ENCODE results near the gene FCN3.
A peak's percentile ranks its signal among the peaks of the same experiment; 100 is the strongest.
"Not testable (repeated sequence)": the region's sequence is repeated elsewhere in the genome, so short reads cannot be mapped to it uniquely, and the experiment has no call there.

Gene FCN3

DNA sequence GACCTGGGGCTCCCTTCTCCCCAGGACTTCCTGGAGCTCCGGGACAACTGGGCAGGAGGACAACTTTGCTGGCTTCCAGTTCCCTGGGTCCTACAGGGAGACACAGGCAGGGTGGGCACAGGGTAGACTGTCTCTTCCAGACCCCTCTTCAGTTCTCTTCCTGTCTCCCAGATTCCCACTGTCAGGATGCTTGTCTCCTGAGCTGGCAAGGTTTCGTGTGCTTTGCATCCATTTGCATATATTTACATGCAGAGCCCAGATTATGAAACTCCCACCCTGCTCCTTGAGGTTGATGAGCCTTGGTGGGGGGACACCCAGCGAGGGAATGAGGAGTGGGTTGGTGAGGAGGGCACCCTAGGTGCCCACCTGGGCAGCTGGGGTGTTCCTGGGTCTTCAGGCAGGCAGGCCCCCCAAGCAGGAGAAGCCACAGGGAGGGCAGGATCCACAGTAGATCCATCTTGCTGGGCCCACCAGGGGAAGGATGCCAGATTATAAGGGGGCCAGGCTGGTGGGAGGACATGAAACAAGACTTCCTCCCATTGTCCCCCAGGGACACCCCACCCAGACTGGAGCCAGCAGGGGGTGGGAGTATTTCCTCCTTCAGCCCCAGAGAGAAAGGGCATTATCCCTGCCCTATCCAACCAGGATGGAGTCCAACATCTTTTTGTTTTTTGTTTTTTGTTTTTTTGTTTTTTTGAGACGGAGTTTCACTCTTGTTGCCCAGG is at the start of gene FCN3:
TSS of gene FCN3 (minus strand) at position 463 of the 725 bp plus-strand sequence. CDS start at position 457, 6 bp downstream.
- DNase-seq = no peak

DNA sequence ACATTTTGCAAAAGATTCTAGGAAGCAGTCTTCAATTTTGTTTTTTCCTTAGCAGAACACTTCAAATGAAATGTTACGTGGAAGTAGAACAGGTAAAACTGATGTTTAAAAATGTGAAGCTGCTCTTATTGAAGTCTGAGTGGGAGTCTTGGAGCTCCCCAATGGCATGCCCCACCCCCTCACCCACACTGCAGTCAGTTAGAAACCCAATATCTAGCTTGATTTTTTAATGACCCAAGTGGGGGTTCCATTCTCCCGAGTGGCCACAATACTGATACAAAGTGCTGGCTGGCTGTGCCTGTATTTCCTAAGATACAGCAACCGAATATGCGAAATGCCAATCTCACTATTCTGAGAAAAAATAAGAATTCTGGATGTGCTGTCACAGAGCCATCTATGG is 49.1 kb upstream of the FCN3 start:
- DNase-seq = no peak

DNA sequence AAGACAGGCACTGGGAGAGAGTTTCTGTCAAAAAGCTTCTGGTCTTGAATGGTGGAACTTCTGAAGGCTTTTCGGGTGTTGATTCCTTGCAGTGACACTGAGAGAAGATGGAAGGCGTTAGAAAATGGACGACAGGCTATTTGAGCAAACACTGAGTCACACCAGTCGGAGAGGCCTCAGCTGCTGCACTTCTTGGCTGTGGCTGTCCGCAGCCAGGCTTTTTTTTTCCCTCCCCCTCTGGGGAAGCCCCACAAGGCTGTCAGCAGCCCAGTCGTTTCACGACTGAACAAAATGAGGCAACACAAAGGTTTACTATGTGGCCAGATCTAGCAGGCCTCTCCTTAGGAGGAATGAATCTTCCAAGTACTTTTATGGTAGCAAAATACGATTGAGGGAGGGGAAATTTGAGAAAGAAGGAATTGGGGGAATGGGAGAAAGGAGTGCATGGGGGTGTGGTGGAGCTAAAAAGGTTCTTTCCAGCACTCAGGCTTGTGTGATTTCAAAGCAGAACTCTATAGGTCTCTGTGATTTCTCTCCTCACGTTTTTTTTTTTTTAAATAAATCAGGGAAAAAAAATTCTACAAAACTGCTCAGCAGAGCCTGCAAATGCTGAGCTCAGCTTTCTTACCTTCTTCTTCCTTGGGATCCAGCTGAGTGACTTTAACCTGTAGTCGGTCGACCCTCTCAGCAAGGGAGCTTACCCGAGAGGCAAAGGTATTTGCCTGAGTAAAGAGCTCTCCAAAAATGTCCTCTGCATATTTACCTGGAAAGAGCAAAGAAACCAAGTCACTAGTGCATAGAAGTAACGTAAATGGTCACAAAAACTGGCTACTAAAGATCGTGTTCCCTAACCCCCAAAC is 43.9 kb upstream of the FCN3 start:
- DNase-seq = no peak

DNA sequence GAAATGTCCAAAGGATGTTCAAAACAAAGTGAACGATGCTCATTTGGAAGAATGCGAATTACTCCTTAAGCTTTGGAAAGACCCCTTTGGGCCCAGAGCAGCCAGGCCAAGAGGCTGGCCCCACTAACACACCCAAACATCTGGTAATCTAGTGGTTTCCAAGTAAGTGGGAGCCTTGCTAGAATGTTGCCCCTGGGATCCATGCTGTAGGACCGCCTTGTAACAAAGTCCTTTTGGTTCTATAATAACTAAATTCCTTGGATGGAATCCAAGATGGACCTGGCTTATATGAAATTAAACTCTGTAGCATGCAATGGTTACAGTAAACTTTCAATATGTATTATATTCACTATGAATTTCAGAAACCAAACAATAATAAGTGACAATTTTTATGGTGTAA is 43.1 kb upstream of the FCN3 start:
- DNase-seq = no peak

DNA sequence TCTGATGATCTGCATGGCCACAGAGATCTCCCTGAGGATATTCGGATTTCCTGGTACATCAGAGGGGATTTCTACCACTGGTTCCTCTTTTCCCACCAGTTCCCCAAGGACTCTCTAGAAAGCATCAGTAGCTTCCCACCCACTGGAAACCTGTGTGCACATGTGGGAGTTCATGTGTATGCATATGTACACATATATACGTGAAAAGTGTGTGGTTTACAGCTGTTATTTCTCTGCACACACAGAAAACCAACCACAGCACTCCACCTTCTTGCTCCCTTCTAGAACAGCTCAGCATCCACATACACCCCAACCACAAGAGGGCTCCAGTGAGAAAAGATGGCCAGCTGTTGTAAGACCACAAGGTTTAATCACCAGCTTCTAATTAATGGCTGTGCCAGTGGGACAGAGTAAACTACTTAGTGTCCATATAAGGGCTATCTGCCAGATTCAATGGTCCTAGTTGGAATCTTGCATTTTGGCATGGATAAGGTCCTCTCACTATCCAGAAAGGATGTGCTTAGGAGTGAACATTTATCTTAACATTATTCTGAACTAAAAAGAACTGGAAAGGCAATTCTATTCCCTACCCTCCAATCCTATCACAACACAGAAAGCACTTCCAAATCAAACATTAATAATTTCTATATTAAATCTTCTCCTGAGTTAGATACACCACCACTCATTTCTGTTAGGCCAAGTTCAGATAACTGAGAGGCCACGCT is 41.9 kb upstream of the FCN3 start:
- DNase-seq = peak; percentile 65

DNA sequence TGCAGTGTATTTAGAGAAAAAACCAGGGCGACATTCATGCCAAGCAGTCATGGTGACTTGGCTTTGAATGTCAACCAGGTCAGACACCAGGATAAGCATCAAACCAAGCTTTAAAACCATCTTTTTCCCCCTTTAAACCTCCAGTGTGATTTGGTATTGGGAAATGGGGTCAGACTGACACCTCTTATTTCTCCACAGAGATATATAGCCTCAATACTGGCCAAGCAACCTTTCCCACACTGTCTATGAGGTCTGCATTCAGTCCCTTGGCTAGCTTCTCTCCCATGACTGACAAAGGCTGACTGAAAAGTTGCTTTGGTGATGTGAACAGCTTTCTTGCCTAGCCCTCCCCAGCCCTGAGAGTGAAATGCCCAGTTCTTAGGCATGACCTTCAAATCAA is 39.5 kb upstream of the FCN3 start:
- no peak for DNase-seq

DNA sequence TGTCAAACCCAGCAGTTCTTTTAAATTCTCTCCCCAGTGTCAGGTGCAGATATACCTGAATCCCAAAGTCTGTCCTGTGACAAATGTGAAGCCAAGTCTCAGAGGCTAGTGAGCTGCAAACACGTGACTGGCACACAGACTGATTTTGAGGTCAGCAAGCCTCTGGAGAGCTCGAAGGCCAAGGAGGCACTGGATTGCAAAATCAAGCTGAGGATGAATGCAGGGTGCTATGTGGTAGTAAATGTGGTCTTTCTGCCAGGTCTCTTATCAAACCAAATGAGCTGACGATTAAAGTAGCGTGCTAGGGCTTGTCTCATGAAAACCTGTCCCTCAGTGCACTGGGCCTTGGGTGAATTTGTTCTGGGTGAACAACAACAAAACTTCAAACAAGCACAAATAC is 38.4 kb upstream of the FCN3 start:
- DNase-seq = no peak

DNA sequence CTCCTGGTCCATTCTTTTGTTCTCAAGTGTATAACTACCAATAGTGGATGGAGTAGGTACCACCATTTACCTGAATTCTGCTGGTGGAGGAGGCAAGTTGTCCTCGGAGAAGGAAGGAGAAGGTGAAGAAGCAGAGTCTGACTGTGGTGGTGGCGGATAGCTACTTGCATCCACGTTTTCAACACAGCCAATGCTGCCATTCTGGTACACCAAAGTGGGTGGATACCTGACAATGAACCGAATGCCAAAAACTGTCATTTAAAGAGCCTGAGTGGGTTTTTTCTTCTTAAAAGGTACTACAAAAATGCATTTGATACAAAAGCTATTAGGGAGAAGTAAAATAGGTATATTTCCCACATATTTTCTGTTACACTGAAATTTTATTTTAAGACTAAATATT is 37.9 kb upstream of the FCN3 start:
- no peak for DNase-seq

DNA sequence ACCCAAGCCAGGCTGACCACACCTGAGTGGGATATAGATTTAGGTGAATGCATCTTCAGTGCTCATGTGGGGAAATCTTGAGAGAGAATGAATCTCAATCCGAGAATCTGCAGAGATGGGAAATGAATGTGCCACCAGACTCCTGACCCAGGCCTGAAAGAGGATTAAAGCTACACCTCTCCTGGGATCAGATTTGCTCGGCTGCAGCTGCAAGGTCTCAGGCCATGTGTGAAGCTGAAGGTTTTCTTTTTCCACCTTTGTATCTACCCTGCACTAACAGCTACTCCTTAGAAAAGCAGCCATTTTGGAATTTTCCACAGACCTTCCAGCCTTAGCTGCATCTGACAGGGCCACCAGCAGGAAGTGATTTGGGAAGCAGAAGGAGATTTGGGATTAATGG is 36.1 kb upstream of the FCN3 start:
- no peak for DNase-seq

DNA sequence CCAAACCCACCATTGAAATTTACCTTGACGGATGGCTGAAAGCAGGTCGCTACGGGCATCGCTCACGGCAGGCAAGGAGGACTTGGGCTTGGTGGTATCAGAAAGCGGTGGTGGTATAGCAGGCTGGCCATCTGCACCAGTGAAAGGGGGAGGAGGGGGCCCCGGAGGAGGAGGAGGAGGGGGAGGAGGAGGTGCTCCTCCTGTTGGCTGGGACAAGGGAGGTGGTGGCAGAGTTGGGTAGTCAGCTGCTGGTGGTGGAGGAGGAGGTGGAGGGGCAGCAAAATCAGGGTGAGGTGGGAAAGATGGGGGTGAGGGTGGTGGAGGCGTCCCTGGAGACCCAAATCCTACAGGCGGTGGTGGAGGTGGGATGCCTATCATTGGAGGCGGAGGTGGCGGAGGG is 35.0 kb upstream of the FCN3 start:
- no peak for DNase-seq

DNA sequence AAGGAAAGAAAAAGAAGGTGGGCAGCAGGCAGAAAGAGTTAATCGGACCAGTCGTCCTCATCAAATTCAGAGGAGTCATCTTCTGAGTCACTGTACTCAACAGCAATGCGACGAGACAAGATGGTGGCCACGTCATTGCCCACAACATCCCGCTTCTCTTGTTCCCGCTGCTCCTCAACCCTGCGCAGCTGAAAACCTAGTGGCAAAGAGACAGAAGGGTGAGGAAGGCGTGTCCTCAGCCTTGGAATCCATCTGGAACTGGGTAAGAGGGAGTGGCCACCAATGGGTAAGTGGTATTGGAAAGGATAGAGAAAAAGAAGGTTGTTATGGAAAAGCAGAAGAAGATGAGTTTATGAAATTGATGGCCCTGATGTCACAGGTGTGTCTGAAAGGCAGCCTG is 33.5 kb upstream of the FCN3 start:
- DNase-seq = no peak

DNA sequence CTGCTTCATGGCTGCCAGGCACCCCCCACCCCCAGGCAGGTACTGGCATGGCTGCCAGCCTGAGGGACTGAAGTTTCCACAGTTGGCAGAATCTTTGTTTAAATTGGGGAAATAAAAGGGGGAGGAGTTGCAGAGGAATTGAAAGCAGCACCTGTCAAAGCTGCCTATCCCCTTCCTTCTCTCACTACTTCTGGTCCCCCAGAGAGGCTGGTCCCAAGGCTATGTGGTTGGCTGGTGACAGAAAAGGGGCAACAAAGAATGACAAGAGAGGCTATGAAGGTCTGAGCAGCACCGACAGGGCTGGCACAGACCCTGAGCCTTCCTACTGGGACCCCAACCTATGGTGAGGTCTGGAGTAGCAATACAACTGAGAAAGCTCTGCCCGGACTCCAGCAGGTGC is 32.2 kb upstream of the FCN3 start:
- DNase-seq = not testable (repeated sequence)

DNA sequence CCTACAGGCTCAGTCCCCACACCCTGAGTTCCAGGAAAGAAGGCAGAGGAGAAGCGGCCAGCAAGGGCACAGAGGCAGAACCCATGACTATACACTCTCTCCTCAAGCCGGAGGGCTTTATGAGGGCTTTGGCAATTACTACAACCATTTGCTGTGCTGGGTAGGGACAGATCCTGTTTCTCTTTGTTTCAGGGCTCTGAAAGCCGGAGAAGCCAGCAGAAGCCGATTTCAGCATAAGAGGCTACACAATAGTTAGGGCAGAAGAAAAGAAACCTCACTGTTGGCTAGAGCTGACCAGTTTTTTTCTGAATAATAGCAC is 31.7 kb upstream of the FCN3 start:
- no peak for DNase-seq

DNA sequence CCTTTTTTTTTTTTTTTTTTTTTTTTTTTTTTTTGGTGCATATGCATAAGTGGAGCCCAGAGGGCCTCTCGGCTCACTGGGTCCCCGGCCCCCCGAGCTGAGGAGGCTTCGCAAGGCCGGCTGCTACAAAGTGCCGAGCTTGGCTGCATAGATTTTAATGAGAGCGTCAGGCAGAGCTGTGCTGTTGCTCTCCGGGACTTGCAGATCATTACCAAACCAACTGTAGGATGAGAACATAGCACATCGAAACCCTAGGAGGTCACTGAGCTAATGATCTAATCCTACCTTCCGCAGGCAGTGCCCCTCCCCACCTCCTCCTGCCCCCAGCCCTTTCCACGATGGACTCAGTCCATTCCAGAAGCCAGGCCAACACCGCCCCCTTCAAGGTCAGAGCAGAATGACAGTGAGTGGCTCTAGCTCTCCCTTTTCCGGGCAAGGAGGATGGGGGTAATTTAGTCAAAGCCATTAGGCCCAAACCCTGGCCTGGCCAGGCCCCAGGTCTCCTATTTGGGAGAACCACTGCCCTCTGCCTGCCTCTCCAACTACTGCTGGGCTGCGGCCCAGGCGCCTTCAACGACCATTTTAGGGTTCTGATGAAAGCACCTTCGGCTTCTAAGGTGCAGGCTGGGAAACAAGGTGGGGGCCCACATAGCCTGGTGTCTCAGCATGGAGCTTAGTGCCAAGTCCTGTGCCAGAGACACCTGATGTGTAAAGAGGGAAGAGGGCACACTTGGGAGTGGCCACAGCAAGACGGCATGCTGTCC is 31.2 kb upstream of the FCN3 start:
- not testable (repeated sequence) for DNase-seq

DNA sequence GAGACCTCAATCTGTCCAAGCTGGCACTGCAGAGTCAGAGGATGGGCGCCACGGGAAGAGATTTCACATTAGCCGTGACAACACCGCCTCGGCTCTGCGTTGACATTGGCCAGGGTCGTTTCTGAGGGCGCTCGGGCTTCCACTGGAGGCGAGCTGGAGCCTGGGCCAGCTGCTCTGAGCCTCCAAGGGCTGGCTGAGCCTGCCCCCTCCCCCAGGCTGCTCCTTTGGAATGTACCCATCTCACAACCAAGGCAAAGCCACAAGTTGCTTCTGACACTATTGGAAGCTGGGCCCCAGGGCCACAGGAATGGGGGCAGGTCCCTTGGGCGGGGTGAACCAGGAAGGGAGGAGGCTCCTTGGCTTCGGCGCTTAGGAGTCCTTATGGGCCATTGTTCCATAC is 30.4 kb upstream of the FCN3 start:
- DNase-seq = no peak

DNA sequence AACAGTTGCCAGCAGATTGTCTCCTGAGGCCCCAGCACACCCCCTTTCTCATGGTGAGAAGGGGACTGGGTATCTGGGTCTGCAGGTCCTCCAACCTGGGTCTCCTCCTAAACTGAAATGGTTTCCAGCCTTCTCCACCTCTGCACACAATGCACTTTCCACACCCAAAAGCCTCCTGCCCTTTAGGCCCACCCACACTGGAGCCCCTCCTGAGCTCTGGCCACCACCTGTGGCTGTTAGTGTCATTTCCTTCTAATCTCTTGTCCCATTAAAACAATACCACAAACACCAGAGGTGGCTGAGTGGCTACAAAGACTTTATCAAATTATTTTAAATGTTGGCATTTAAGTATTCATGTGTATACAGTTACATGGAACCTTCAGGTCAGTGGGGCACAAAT is 29.3 kb upstream of the FCN3 start:
- DNase-seq = no peak

DNA sequence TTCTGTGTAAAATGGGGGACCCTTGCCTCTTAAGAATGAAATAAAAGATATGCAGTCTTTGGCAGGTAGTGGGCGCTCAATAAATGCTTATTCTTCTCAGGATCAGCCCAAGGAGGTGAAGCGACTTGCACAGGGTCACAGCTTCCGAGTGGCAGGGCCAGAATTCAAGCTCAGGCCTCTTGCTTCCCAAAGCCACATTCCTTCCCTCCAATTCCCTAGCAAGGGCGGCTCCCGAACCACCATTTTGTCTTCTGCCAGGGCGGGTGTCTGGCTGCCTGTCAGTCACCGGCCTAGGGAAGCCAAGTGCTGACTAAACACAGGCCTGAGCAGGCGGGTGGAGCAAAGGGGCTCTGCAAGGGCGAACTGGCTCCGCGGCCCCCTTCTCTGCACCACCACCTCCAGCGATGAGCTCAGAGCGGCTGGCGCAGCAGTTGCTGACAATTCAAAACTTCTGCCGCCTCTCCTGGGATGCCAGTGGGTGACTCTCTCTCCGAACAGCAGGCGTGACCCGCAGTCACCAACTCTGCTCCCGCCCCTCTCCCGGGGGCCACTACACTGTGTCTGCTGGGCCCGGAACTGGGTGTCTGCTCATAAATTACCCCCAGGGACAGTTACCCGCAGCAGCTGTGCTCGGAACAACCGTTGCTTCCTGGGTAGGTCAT is 28.6 kb upstream of the FCN3 start:
- no peak for DNase-seq

DNA sequence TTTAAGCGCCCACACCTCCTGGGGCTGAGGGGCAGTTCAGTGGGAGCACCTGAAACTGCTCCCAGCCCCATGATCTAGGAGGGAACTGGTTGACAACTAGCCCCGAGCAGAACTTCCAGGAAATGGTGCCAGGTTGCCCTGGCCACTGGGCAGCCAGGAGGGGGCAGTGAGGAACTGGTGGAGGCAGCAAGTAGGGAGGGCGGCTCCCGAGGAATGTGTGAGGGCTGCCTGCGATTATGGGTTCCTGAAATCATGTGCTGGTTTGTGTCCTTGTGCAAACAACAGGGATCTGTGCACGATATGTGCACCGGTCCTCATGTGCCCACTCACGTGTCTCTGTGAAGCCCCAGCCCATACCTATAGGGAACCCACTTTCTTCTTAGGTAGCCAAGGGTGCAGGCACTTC is 27.7 kb upstream of the FCN3 start:
- no peak for DNase-seq

DNA sequence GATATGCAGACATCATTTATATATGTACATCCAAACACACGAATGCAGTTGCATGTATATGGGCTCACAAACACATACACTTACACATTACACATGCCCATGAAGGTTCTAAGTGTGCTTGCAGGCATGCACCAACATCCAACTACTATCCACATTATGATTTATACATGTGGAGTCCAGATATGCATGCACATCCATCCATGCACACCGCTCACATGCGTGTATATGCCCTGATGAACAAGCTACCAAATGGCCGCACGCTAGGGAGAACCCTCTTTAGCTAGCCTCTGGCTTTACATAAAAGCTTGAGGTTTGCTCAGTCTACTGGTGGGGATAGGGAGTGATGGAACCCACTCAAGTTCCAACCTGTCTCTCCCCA is 26.3 kb upstream of the FCN3 start:
- DNase-seq = no peak

DNA sequence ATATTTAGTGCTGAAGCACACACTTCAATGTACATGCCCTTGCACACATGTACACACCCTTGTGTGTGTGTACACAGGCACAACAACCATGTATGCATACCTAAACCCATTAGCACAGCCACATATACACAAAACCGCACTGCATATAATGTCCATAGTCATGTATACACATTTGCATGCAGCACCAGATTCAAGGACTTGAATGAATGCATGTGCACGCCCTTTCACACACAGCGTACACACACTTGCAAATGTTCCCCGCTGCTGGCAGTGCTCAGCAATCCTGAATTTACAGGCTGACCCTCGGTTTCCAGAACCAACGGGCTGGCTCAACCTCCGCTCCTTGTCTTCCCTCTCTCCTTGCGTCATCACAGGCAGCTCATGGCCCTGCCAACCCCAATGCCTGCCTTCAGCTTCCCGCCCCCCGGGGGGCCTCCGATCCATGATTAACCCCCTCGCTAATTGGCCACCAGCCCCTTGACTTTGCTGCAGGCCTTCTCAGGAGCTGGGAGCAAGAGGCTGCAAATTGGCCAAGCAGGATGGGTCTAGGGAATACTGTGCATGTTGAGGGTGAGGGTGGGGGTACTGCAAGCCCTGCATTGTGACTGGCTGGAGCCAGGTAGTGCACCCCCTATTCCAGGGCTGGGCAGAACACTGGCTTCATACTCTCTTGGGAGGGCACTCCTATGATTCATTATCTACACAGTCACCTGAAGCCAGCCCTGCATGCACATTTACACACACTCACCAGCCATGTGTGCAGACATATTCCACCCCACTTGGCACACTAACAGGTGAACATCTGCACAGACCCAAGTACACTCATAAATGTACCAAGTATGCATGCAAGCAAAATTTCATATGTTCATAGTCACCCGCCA is 25.7 kb upstream of the FCN3 start:
- DNase-seq = no peak

DNA sequence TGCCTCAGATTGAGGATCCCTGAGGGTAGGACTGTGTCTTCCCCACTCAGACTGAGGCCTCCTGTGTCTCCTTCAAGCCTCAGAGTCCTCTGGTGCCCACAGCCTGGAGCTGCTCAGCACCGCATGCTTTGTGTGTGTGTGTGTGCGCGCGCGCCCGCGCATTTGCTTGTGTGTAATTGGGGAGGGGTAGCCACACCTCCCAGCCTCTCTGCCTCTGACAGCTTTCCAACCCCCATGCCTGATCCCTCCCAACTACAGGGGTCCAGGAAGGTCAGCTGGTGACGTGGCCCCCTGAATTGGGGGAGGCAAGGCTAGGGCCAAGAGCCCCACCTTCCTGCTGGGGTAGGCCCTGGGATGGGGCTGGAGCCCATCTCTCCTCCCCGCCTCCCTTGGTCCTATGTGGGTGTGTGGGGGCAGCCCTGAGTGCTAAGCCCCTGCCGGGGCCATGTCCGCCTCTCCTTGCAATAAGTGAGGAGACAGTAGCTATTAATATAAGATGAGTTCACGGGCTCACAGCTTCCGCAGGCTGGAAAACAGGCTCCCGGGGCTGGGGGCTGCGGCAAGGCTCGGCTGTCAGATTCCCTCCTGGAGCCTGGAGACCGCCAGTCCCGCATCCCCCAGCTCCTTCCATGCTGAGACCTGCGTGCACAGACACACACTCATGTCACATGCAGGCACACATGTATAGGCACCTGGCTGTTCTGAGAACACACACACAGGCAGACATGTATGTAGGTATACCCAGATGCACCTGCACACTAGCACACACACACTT is 24.8 kb upstream of the FCN3 start:
- peak; percentile 6 for DNase-seq

All from NCI-H146 (cell line).